Psoas muscle (tissue), 8 donors: ENCODE data around the gene DEGS1. TPM values are rescaled to one million over a fixed set of nuclear protein-coding genes. Genes with fewer than 3 reads are reported as not detected.

Experiments
- ATAC-seq, 4 donors: fragments of 200-7000 bp; cut with Tn5 transposase; one replicate each; pipeline ENCODE4 v1.9.1; 2020; ENCODE audit warnings: moderate library complexity in 3 of 4, mild to moderate bottlenecking in 2 of 4
- DNase-seq, 2 donors: peaks; one replicate each; pipeline ENCODE4 v3.0.0-alpha.2; 2020
- H3K27ac ChIP-seq: fragments of 200-600 bp; one replicate; pipeline ENCODE4 v1.8.0; 2022
- H3K27me3 ChIP-seq, 3 donors: fragments of 200-600 bp in 1 of 3; one replicate each; pipeline versions ENCODE4 v1.6.1 to v1.8.0; 2013 to 2022; ENCODE audit warnings: low read length in 2 of 3, mild to moderate bottlenecking in 2 of 3, moderate library complexity in 1 of 3; ENCODE audit not compliant: insufficient read depth in 3 of 3
- H3K36me3 ChIP-seq, 2 donors: fragments of 200-600 bp in 1 of 2; one replicate each; pipeline versions ENCODE4 v1.6.1 to v1.8.0; 2013 to 2022; ENCODE audit warnings: low read depth in 1 of 2, mild to moderate bottlenecking in 1 of 2, moderate library complexity in 1 of 2; ENCODE audit not compliant: insufficient read depth in 1 of 2
- H3K4me1 ChIP-seq: fragments of 200-600 bp; one replicate; pipeline ENCODE4 v1.8.0; 2022
- H3K4me3 ChIP-seq: fragments of 200-600 bp; one replicate; pipeline ENCODE4 v1.8.0; 2022; ENCODE audit warnings: mild to moderate bottlenecking
- H3K9me3 ChIP-seq: fragments of 200-600 bp; one replicate; pipeline ENCODE4 v1.8.0; 2022
- WGBS, 3 donors: extraction: QIAGEN DNeasy Blood & Tissue Kit; methylation state at CpG; one replicate each; pipeline versions ENCODE4 v1.1.6 to v1.1.7; 2013; 5-methylcytosine and 5-hydroxymethylcytosine counted together
- intact Hi-C, 2 donors: fragments of 100-400 bp; cut with DNase I; formaldehyde crosslinking; loops; one replicate each; pipeline versions ENCODE4 v1.11.0 to v1.14.2; 2022
- polyA plus RNA-seq, 3 donors: library from polyadenylated mRNA; stranded (reverse); fragments of 200-250 nt; gene quantifications; one replicate each; pipeline ENCODE4 v1.2.3, GENCODE V29; 2013
- total RNA-seq, 4 donors: library from RNA; stranded (reverse); fragmentation: NEBNext Ultra II Directional in 2 of 4; extraction: Animal tissue kit (Norgen Biotek cat#: 25700) in 2 of 4; gene quantifications; one replicate each; pipeline versions ENCODE4 v1.2.1 to v1.2.4, GENCODE V29; 2021 to 2023
- TF ChIP-seq, protein P1 (sequence below): fragments of 200-600 bp; IDR thresholded peaks from one replicate; pipeline ENCODE4 v1.8.0; 2022; ENCODE audit warnings: antibody characterized with exemption
- donor health status: healthy with polysubstance abuse.
- donor health status: DM: no; HTN: no; CAD: no; lungs with moderate emphysema.
- donor health status: Bipolar disorder and iron deficiency.
- donor health status: healthy.
- donor health status: DM: yes; HTN: yes; CAD: no.
- donor health status: DM: no; HTN: no; CAD: no.
- donor health status: DM: no; HTN: no; CAD: no.
- donor health status: DM: yes; HTN: yes; CAD: no.

Gene DEGS1
- total and polyA plus RNA-seq, 7 donors = 16.1 to 26.7 (median 19.3) TPM

- WGBS, 3 donors = 70 to 81% (median 79%) methylated on average over 2 of the region's 2 CpGs
- H3K27me3 ChIP-seq = no peaks in the 10 kb centered on the region
- H3K27ac ChIP-seq = no peak overlapping the region
- no peak overlapping the region for H3K4me3 ChIP-seq
- ATAC-seq (no peak), DNase-seq (no peak)
- no peaks in the 10 kb centered on the region for H3K4me1 ChIP-seq
- intact Hi-C loops = no loop called here
- peaks cover 0 to 74% of the 10 kb centered on the region in 2 donors for H3K36me3 ChIP-seq
- H3K9me3 ChIP-seq = no peaks in the 10 kb centered on the region
- TF ChIP-seq, protein P1, sequence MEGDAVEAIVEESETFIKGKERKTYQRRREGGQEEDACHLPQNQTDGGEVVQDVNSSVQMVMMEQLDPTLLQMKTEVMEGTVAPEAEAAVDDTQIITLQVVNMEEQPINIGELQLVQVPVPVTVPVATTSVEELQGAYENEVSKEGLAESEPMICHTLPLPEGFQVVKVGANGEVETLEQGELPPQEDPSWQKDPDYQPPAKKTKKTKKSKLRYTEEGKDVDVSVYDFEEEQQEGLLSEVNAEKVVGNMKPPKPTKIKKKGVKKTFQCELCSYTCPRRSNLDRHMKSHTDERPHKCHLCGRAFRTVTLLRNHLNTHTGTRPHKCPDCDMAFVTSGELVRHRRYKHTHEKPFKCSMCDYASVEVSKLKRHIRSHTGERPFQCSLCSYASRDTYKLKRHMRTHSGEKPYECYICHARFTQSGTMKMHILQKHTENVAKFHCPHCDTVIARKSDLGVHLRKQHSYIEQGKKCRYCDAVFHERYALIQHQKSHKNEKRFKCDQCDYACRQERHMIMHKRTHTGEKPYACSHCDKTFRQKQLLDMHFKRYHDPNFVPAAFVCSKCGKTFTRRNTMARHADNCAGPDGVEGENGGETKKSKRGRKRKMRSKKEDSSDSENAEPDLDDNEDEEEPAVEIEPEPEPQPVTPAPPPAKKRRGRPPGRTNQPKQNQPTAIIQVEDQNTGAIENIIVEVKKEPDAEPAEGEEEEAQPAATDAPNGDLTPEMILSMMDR = no peak
These were observed 52.9 kb downstream of the DEGS1 start for GRCh38 chr1:224235813-224236493.

GRCh38 chr1:224237119-224237881 is 54.3 kb downstream of the DEGS1 start:
- ATAC-seq = no peak
- H3K9me3 ChIP-seq = no peaks in the 10 kb centered on the region
- H3K4me3 ChIP-seq = no peak overlapping the region
- intact Hi-C loops = no loop called here
- H3K27me3 ChIP-seq = no peaks in the 10 kb centered on the region
- H3K36me3 ChIP-seq = peaks cover 0 to 61% of the 10 kb centered on the region in 2 donors
- TF ChIP-seq, protein P1 = no peak
- no peak for DNase-seq
- H3K4me1 ChIP-seq = no peaks in the 10 kb centered on the region
- 91 to 94% (median 94%) methylated on average over 11 of the region's 11 CpGs for WGBS, 3 donors
- H3K27ac ChIP-seq = no peak overlapping the region

- Histone ChIP-seq H3K9me3 (no peaks in the 10 kb centered on the region), H3K4me3 (no peak overlapping the region), H3K36me3 (peaks cover 0 to 52% of the 10 kb centered on the region in 2 donors), H3K4me1 (no peaks in the 10 kb centered on the region), H3K27ac (no peak overlapping the region), H3K27me3 (no peaks in the 10 kb centered on the region)
- intact Hi-C loops = no loop called here
- ATAC-seq = no peak
- 90 to 91% (median 90%) methylated on average over 9 of the region's 9 CpGs for WGBS, 3 donors
- no peak for DNase-seq
- TF ChIP-seq, protein P1 = no peak
These were observed 55.2 kb downstream of the DEGS1 start for GRCh38 chr1:224238212-224238611.

GRCh38 chr1:224238756-224239155 is 55.7 kb downstream of the DEGS1 start:
- no peak for DNase-seq
- Histone ChIP-seq H3K9me3 (no peaks in the 10 kb centered on the region), H3K27me3 (no peaks in the 10 kb centered on the region), H3K4me3 (no peak overlapping the region), H3K27ac (no peak overlapping the region), H3K36me3 (peaks cover 0 to 51% of the 10 kb centered on the region in 2 donors), H3K4me1 (no peaks in the 10 kb centered on the region)
- TF ChIP-seq, protein P1 = no peak
- intact Hi-C loops = no loop called here
- ATAC-seq = no peak
- 78% methylated on average over 3 of the region's 3 CpGs for WGBS, 3 donors

Other genes starting within 250 kb of the DEGS1 start
- gene FBXO28, start 69.1 kb upstream of the DEGS1 start, total RNA-seq = 10 to 100 TPM; 24.8 to 29.5 (median 26.0) TPM
- gene FBXO28, start 69.1 kb upstream of the DEGS1 start, polyA plus RNA-seq = 10 to 100 TPM in 1 of 3 donors, 1 to 10 TPM in 2; 8.9 to 16.8 (median 9.5) TPM
- gene NVL, start 146.9 kb downstream of the DEGS1 start, total RNA-seq = 10 to 100 TPM in 1 of 4 donors, 1 to 10 TPM in 3; 6.3 to 11.0 (median 8.1) TPM
- gene NVL, start 146.9 kb downstream of the DEGS1 start, polyA plus RNA-seq = 1 to 10 TPM; 7.0 to 10.0 (median 8.2) TPM
- 10 to 100 TPM; 29.7 to 38.4 (median 34.3) TPM for gene CNIH4, start 173.6 kb downstream of the DEGS1 start, total RNA-seq
- 100 to 1,000 TPM in 1 of 3 donors, 10 to 100 TPM in 2; 42.5 to 103 (median 48.2) TPM for gene CNIH4, start 173.6 kb downstream of the DEGS1 start, polyA plus RNA-seq